DOHH2 (cell line): Measurements from ENCODE around the gene RBMS2.

Source experiments
- H3F3A ChIP-seq: fragments of 200-600 bp; sonication (generic), shearing (Covaris generic); 2 replicates; pipeline ENCODE4 v1.6.0; 2016; ENCODE audit warnings: antibody characterized with exemption, mild to moderate bottlenecking; ENCODE audit not compliant: control insufficient read depth, insufficient read depth
- H3K27ac ChIP-seq: fragments of 200-600 bp; sonication (generic); 2 replicates; pipeline ENCODE4 v1.5.1; 2014; ENCODE audit warnings: low read depth, mild to moderate bottlenecking, low read length, moderate library complexity
- H3K27me3 ChIP-seq: fragments of 200-600 bp; sonication (generic); 2 replicates; pipeline ENCODE4 v1.6.1; 2014; ENCODE audit warnings: mild to moderate bottlenecking, low read length, mixed read lengths; ENCODE audit not compliant: control insufficient read depth
- H3K36me3 ChIP-seq: fragments of 200-600 bp; sonication (generic); 2 replicates; pipeline ENCODE4 v1.6.1; 2014; ENCODE audit warnings: mild to moderate bottlenecking, low read length, moderate library complexity, mixed read lengths; ENCODE audit not compliant: control insufficient read depth
- H3K4me1 ChIP-seq: fragments of 200-600 bp; sonication (generic); 2 replicates; pipeline ENCODE4 v1.6.1; 2014; ENCODE audit warnings: mild to moderate bottlenecking, low read length, mixed read lengths; ENCODE audit not compliant: control insufficient read depth
- H3K4me2 ChIP-seq: fragments of 200-600 bp; sonication (generic); 2 replicates; pipeline ENCODE4 v1.6.0; 2014; ENCODE audit warnings: mild to moderate bottlenecking, low read length, moderate library complexity
- H3K4me3 ChIP-seq: fragments of 200-600 bp; sonication (generic); 2 replicates; pipeline ENCODE4 v1.5.1; 2014; ENCODE audit warnings: mild to moderate bottlenecking, low read length, mixed read lengths
- H3K79me2 ChIP-seq: fragments of 200-600 bp; sonication (generic); 2 replicates; pipeline ENCODE4 v1.6.1; 2014; ENCODE audit warnings: mild to moderate bottlenecking, low read length, mixed read lengths; ENCODE audit not compliant: control insufficient read depth
- H3K9me2 ChIP-seq: fragments of 200-600 bp; sonication (generic); replicated peaks from 2 replicates; pipeline ENCODE4 v1.6.1; 2014; ENCODE audit warnings: mild to moderate bottlenecking, low read length, mixed read lengths; ENCODE audit not compliant: control insufficient read depth
- H3K9me3 ChIP-seq: fragments of 200-600 bp; sonication (generic); 2 replicates; pipeline ENCODE4 v1.6.1; 2014; ENCODE audit warnings: antibody characterized with exemption, low read length, mixed read lengths; ENCODE audit not compliant: control insufficient read depth, insufficient read depth
- H4K20me1 ChIP-seq: fragments of 200-600 bp; sonication (generic); 2 replicates; pipeline ENCODE4 v1.6.0; 2014; ENCODE audit warnings: low read depth, mild to moderate bottlenecking, antibody characterized with exemption, low read length, moderate library complexity; ENCODE audit not compliant: control insufficient read depth, insufficient read depth
- EZH2phosphoT487 ChIP-seq: fragments of 200-600 bp; sonication (generic); IDR thresholded peaks from 2 replicates; pipeline ENCODE4 v1.6.1; 2017; ENCODE audit warnings: borderline replicate concordance, mild to moderate bottlenecking, antibody characterized with exemption, low read length, moderate library complexity, mixed read lengths
- TF ChIP-seq, protein P1 (sequence below): fragments of 200-600 bp; sonication (generic); IDR thresholded peaks from one replicate; pipeline ENCODE4 v1.5.1; 2014; ENCODE audit warnings: antibody characterized with exemption, mild to moderate bottlenecking, low read depth, low read length; ENCODE audit not compliant: poor library complexity, severe bottlenecking

Gene RBMS2

GRCh38 chr12:56626701-56627100 is 105.1 kb downstream of the RBMS2 start:
- TF ChIP-seq EZH2phosphoT487: no peak
- TF ChIP-seq, protein P1, sequence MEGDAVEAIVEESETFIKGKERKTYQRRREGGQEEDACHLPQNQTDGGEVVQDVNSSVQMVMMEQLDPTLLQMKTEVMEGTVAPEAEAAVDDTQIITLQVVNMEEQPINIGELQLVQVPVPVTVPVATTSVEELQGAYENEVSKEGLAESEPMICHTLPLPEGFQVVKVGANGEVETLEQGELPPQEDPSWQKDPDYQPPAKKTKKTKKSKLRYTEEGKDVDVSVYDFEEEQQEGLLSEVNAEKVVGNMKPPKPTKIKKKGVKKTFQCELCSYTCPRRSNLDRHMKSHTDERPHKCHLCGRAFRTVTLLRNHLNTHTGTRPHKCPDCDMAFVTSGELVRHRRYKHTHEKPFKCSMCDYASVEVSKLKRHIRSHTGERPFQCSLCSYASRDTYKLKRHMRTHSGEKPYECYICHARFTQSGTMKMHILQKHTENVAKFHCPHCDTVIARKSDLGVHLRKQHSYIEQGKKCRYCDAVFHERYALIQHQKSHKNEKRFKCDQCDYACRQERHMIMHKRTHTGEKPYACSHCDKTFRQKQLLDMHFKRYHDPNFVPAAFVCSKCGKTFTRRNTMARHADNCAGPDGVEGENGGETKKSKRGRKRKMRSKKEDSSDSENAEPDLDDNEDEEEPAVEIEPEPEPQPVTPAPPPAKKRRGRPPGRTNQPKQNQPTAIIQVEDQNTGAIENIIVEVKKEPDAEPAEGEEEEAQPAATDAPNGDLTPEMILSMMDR: no peak
- Histone ChIP-seq H3K9me2 (no peaks in the 10 kb centered on the region), H3K79me2 (peaks cover 95% of the 10 kb centered on the region), H3K36me3 (peaks cover 47% of the 10 kb centered on the region), H3K4me3 (no peak overlapping the region), H3K9me3 (no peaks in the 10 kb centered on the region), H3K27ac (peak overlapping the region; percentile 0; the same call in 1 of the 2 replicates), H3K4me2 (no peak overlapping the region; the same call in 1 of the 2 replicates), H4K20me1 (peaks cover 10% of the 10 kb centered on the region; the same call in 1 of the 2 replicates), H3F3A (peaks cover 10% of the 10 kb centered on the region), H3K4me1 (peaks cover 32% of the 10 kb centered on the region), H3K27me3 (no peaks in the 10 kb centered on the region)

- Histone ChIP-seq H3K27me3 (no peaks in the 10 kb centered on the region), H3K27ac (peak overlapping the region; percentile 77), H3F3A (peaks cover 14% of the 10 kb centered on the region), H3K79me2 (peaks cover 93% of the 10 kb centered on the region), H3K4me3 (peak overlapping the region; percentile 79), H4K20me1 (peaks cover 7% of the 10 kb centered on the region; the same call in 1 of the 2 replicates), H3K9me3 (no peaks in the 10 kb centered on the region), H3K36me3 (peaks cover 34% of the 10 kb centered on the region), H3K4me2 (peak overlapping the region; percentile 88), H3K9me2 (no peaks in the 10 kb centered on the region), H3K4me1 (peaks cover 54% of the 10 kb centered on the region)
- TF ChIP-seq, protein P1: no peak
- TF ChIP-seq EZH2phosphoT487: no peak
Observed at GRCh38 chr12:56628671-56629458, 107.2 kb downstream of the RBMS2 start.

GRCh38 chr12:56629459-56630179 is 108.0 kb downstream of the RBMS2 start:
- TF ChIP-seq, protein P1: no peak
- TF ChIP-seq EZH2phosphoT487: no peak
- no peaks in the 10 kb centered on the region for H3K27me3 ChIP-seq
- H3K9me3 ChIP-seq: no peaks in the 10 kb centered on the region
- peak overlapping the region; percentile 88 for H3K4me2 ChIP-seq
- H3F3A ChIP-seq: peaks cover 14% of the 10 kb centered on the region
- H3K4me1 ChIP-seq: peaks cover 60% of the 10 kb centered on the region
- H3K79me2 ChIP-seq: peaks cover 93% of the 10 kb centered on the region
- no peaks in the 10 kb centered on the region for H3K9me2 ChIP-seq
- H4K20me1 ChIP-seq: peaks cover 7% of the 10 kb centered on the region; the same call in 1 of the 2 replicates
- H3K4me3 ChIP-seq: peak overlapping the region; percentile 79
- peaks cover 31% of the 10 kb centered on the region for H3K36me3 ChIP-seq
- H3K27ac ChIP-seq: peak overlapping the region; percentile 77
